HepG2 (cell line): Measurements from ENCODE around the gene MAJIN. TPM values are rescaled to one million over a fixed set of nuclear protein-coding genes. Genes with fewer than 3 reads are reported as not detected.

Source experiments
- ASH2L ChIP-seq: fragments of 300-600, 200-600 bp; sonication (generic); IDR thresholded peaks from 2 replicates; pipeline ENCODE4 v1.7.0; 2017; ENCODE audit warnings: low read depth, mild to moderate bottlenecking, moderate library complexity, mixed read lengths, low read length; ENCODE audit not compliant: insufficient read length
- EEA1 ChIP-seq: sonication (generic); formaldehyde crosslinking; IDR thresholded peaks from 2 replicates; pipeline ENCODE4 v1.5.1; 2020; ENCODE audit warnings: mild to moderate bottlenecking, missing genetic modification reagents, borderline replicate concordance
- HMG20B ChIP-seq: conservative IDR thresholded peaks from 2 replicates; pipeline ENCODE4 v1.6.1; 2016; ENCODE audit warnings: missing genetic modification reagents, missing compliant biosample characterization
- HOXA7 ChIP-seq: sonication (generic); formaldehyde crosslinking; IDR thresholded peaks from 2 replicates; pipeline ENCODE4 v1.8.1; 2022; ENCODE audit warnings: mild to moderate bottlenecking, missing genetic modification reagents, moderate library complexity
- KDM1A ChIP-seq: IDR thresholded peaks from 2 replicates; pipeline ENCODE4 v1.6.1; 2016; ENCODE audit warnings: missing compliant biosample characterization
- MED8 ChIP-seq: sonication (generic); formaldehyde crosslinking; IDR thresholded peaks from 2 replicates; pipeline ENCODE4 v1.8.1; 2023; ENCODE audit warnings: mild to moderate bottlenecking, missing genetic modification reagents; ENCODE audit not compliant: insufficient replicate concordance
- MEF2D ChIP-seq: sonication (generic); formaldehyde crosslinking; IDR thresholded peaks from 2 replicates; pipeline ENCODE4 v1.5.1; 2020; ENCODE audit warnings: mild to moderate bottlenecking, missing genetic modification reagents
- PITX1 ChIP-seq: sonication (generic); formaldehyde crosslinking; IDR thresholded peaks from 2 replicates; pipeline ENCODE4 v1.5.1; 2020; ENCODE audit warnings: mild to moderate bottlenecking, missing genetic modification reagents
- RFX3 ChIP-seq: IDR thresholded peaks from 2 replicates; pipeline ENCODE4 v1.6.1; 2016; ENCODE audit warnings: missing biosample characterization, missing genetic modification reagents
- TEAD3 ChIP-seq: optimal IDR thresholded peaks from 2 replicates; pipeline ENCODE3; 2016; ENCODE audit warnings: borderline replicate concordance
- ZBTB21 ChIP-seq: sonication (generic); formaldehyde crosslinking; IDR thresholded peaks from 2 replicates; pipeline ENCODE4 v1.4.0; 2020; ENCODE audit warnings: missing genetic modification reagents
- ZFP36L1 ChIP-seq: sonication (generic); formaldehyde crosslinking; IDR thresholded peaks from 2 replicates; pipeline ENCODE4 v1.8.0; 2022; ENCODE audit warnings: mild to moderate bottlenecking, missing genetic modification reagents, moderate library complexity
- ZFP37 ChIP-seq: sonication (generic); formaldehyde crosslinking; IDR thresholded peaks from 2 replicates; pipeline ENCODE4 v1.4.0; 2020; ENCODE audit warnings: missing genetic modification reagents, borderline replicate concordance
- ZMYM3 ChIP-seq: sonication (generic); formaldehyde crosslinking; IDR thresholded peaks from 2 replicates; pipeline ENCODE4 v1.5.1; 2020; ENCODE audit warnings: mild to moderate bottlenecking, missing genetic modification reagents
- ZNF138 ChIP-seq: sonication (generic); formaldehyde crosslinking; IDR thresholded peaks from 2 replicates; pipeline ENCODE4 v1.5.0; 2020; ENCODE audit warnings: mild to moderate bottlenecking, low read depth, missing genetic modification reagents
- ZNF331 ChIP-seq: sonication (generic); formaldehyde crosslinking; IDR thresholded peaks from 2 replicates; pipeline ENCODE4 v1.4.0; 2020; ENCODE audit warnings: missing genetic modification reagents
- ZNF468 ChIP-seq: sonication (generic); formaldehyde crosslinking; IDR thresholded peaks from 2 replicates; pipeline ENCODE4 v1.8.0; 2022; ENCODE audit warnings: mild to moderate bottlenecking, moderate library complexity, missing genetic modification reagents
- polyA plus RNA-seq, 8 experiments: library from polyadenylated mRNA; depleted of rRNA in 3 of 8; stranded (reverse) in 7 of 8; unstranded in 1 of 8; fragments of >200 nt; fragmentation: Illumina TruSeq in 4 of 8; extraction: Trizol in 4 of 8; gene quantifications; 2 replicates each; pipeline versions ENCODE4 v1.2.1 to v1.2.3, GENCODE V29; 2011 to 2016; ENCODE audit warnings: low read depth in 4 of 8, missing spikeins in 1 of 8, mixed read lengths in 1 of 8; ENCODE audit not compliant: insufficient read depth in 1 of 8
- total RNA-seq, 5 experiments: library from RNA; depleted of rRNA; stranded (reverse); fragments of >200 nt; fragmentation: Illumina TruSeq; extraction: Trizol; gene quantifications; 2 replicates each; pipeline ENCODE4 v1.2.3, GENCODE V29; 2016; ENCODE audit warnings: low read depth in 1 of 5
- TF ChIP-seq, protein P1 (sequence below): sonication (generic); formaldehyde crosslinking; IDR thresholded peaks from 2 replicates; pipeline ENCODE4 v1.8.1; 2022; ENCODE audit warnings: mild to moderate bottlenecking, missing genetic modification reagents
- TF ChIP-seq, protein P2 (sequence below): sonication (generic); formaldehyde crosslinking; IDR thresholded peaks from 2 replicates; pipeline ENCODE4 v1.4.0; 2020; ENCODE audit warnings: missing genetic modification reagents
- TF ChIP-seq, protein P3 (sequence below): sonication (generic); formaldehyde crosslinking; IDR thresholded peaks from 2 replicates; pipeline ENCODE4 v1.5.0; 2020; ENCODE audit warnings: mild to moderate bottlenecking, missing genetic modification reagents
- TF ChIP-seq, protein P4 (sequence below): sonication (generic); formaldehyde crosslinking; IDR thresholded peaks from 2 replicates; pipeline ENCODE4 v1.4.0; 2020; ENCODE audit warnings: missing genetic modification reagents
- TF ChIP-seq, protein P5 (sequence below): fragments of 450-650 bp; IDR thresholded peaks from 2 replicates; pipeline ENCODE4 v1.6.1; 2017

MAJIN gene
- total and polyA plus RNA-seq, 2 of the 13 experiments (the other 11 are each of a cell fraction or from before 2014, with no cell fraction given): not detected

DNA sequence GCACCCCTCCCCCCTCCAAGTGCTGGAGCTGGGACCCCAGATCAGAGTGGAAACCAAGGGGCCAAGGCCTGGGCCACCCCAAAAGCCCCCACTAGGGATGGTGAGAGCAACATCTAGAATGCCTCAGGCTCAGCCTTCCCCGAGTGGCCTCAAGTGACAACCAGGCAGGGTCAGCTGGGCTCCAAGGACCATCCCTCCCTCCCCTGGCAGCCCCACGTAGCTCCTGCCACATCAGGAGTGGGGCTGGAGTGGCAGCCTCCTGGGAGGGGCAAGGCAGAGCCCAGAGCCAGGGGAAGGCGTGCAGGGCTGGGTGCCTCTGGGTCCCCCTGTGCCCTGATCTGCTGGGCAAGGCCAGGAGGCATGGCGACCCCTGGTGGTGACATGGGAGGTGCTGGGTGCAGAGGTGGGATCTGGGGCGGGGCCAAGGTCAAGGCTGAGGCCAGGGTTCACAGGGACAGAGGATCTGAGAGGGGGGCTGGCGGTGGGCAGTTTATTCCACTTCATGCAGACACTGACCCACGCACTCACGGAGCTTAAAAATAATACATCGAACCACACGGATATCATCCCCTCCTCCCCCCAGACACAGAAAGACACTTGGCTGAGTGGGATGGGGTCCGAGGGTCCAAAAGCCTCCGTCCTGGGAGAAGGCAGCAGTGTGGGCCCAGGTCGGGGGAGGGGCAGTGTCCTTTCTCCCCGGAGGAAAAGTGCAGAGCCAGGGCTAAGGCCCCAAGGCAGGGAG, 77.7 kb downstream of the MAJIN start (continued):
- TF ChIP-seq RFX3 (CRISPR knock-in tag) (no peak), ZBTB21 (CRISPR knock-in tag) (0 out of 2 replicates have a peak, but pooled peaks have one; percentile 27), EEA1 (CRISPR knock-in tag) (0 out of 2 replicates have a peak, but pooled peaks have one; percentile 71), KDM1A (CRISPR knock-in tag) (peak; percentile 57; the same call in 1 of the 2 replicates), MED8 (CRISPR knock-in tag) (no peak), ZNF331 (CRISPR knock-in tag) (peak; percentile 75), ZNF468 (CRISPR knock-in tag) (no peak), ZMYM3 (CRISPR knock-in tag) (peak; percentile 77; the same call in 1 of the 2 replicates), ZFP36L1 (CRISPR knock-in tag) (peak; percentile 94), MEF2D (peak; percentile 82), HMG20B (peak; percentile 43; the same call in 1 of the 2 replicates), TEAD3 (CRISPR knock-in tag) (peak; percentile 80), HOXA7 (no peak), ASH2L (no peak), ZNF138 (no peak), PITX1 (CRISPR knock-in tag) (peak; percentile 89), ZFP37 (peak; percentile 84; the same call in 1 of the 2 replicates)
- TF ChIP-seq, protein P1, sequence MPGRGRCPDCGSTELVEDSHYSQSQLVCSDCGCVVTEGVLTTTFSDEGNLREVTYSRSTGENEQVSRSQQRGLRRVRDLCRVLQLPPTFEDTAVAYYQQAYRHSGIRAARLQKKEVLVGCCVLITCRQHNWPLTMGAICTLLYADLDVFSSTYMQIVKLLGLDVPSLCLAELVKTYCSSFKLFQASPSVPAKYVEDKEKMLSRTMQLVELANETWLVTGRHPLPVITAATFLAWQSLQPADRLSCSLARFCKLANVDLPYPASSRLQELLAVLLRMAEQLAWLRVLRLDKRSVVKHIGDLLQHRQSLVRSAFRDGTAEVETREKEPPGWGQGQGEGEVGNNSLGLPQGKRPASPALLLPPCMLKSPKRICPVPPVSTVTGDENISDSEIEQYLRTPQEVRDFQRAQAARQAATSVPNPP (CRISPR knock-in tag): no peak; the same call in 1 of the 2 replicates
- TF ChIP-seq, protein P2, sequence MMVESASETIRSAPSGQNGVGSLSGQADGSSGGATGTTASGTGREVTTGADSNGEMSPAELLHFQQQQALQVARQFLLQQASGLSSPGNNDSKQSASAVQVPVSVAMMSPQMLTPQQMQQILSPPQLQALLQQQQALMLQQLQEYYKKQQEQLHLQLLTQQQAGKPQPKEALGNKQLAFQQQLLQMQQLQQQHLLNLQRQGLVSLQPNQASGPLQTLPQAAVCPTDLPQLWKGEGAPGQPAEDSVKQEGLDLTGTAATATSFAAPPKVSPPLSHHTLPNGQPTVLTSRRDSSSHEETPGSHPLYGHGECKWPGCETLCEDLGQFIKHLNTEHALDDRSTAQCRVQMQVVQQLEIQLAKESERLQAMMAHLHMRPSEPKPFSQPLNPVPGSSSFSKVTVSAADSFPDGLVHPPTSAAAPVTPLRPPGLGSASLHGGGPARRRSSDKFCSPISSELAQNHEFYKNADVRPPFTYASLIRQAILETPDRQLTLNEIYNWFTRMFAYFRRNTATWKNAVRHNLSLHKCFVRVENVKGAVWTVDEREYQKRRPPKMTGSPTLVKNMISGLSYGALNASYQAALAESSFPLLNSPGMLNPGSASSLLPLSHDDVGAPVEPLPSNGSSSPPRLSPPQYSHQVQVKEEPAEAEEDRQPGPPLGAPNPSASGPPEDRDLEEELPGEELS (CRISPR knock-in tag): peak; percentile 78
- TF ChIP-seq, protein P3, sequence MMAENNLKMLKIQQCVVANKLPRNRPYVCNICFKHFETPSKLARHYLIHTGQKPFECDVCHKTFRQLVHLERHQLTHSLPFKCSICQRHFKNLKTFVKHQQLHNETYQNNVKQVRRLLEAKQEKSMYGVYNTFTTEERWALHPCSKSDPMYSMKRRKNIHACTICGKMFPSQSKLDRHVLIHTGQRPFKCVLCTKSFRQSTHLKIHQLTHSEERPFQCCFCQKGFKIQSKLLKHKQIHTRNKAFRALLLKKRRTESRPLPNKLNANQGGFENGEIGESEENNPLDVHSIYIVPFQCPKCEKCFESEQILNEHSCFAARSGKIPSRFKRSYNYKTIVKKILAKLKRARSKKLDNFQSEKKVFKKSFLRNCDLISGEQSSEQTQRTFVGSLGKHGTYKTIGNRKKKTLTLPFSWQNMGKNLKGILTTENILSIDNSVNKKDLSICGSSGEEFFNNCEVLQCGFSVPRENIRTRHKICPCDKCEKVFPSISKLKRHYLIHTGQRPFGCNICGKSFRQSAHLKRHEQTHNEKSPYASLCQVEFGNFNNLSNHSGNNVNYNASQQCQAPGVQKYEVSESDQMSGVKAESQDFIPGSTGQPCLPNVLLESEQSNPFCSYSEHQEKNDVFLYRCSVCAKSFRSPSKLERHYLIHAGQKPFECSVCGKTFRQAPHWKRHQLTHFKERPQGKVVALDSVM (CRISPR knock-in tag): peak; percentile 55; the same call in 1 of the 2 replicates
- TF ChIP-seq, protein P4, sequence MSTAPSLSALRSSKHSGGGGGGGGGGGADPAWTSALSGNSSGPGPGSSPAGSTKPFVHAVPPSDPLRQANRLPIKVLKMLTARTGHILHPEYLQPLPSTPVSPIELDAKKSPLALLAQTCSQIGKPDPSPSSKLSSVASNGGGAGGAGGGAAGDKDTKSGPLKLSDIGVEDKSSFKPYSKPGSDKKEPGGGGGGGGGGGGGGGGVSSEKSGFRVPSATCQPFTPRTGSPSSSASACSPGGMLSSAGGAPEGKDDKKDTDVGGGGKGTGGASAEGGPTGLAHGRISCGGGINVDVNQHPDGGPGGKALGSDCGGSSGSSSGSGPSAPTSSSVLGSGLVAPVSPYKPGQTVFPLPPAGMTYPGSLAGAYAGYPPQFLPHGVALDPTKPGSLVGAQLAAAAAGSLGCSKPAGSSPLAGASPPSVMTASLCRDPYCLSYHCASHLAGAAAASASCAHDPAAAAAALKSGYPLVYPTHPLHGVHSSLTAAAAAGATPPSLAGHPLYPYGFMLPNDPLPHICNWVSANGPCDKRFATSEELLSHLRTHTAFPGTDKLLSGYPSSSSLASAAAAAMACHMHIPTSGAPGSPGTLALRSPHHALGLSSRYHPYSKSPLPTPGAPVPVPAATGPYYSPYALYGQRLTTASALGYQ (CRISPR knock-in tag): peak; percentile 71; the same call in 1 of the 2 replicates
- TF ChIP-seq, protein P5, sequence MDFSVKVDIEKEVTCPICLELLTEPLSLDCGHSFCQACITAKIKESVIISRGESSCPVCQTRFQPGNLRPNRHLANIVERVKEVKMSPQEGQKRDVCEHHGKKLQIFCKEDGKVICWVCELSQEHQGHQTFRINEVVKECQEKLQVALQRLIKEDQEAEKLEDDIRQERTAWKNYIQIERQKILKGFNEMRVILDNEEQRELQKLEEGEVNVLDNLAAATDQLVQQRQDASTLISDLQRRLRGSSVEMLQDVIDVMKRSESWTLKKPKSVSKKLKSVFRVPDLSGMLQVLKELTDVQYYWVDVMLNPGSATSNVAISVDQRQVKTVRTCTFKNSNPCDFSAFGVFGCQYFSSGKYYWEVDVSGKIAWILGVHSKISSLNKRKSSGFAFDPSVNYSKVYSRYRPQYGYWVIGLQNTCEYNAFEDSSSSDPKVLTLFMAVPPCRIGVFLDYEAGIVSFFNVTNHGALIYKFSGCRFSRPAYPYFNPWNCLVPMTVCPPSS: no peak
